Measurements from ENCODE around the gene ADAMTS14.

Gene ADAMTS14

GRCh38 chr10:70678250-70678635, 5.9 kb downstream of the ADAMTS14 start:
- no peak for TF ChIP-seq CTCF (IDR thresholded peaks at IDR 0.05; ENCODE audit: low read depth, low read length)
- H3K4me3 ChIP-seq (ENCODE audit: low read depth, low read length) = no peak overlapping the region

- TF ChIP-seq CTCF (IDR thresholded peaks at IDR 0.05; ENCODE audit: low read depth, low read length) = no peak
- H3K4me3 ChIP-seq (ENCODE audit: low read depth, low read length) = no peak overlapping the region
These were observed 6.6 kb downstream of the ADAMTS14 start for GRCh38 chr10:70678757-70679489.

DNA sequence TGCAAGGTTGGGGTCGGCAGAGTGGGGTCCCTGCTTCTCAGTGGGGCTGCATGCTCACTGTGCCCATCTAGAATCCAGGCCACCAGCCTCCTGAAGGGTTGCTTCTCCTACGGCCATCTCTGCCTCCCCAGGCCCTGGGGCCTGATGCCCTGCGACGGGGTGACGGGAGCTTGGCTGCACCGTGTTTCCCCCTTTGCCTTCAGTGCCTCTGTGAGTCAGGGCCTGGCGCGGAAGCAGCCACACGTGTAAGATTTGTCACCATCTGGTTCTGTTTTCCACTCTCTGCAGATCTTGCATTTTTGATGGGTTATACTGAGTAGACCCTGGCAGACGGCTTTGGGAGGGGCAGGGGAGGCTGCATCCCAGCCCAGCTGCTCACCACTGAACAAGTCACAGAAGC, 7.2 kb downstream of the ADAMTS14 start:
- TF ChIP-seq CTCF (IDR thresholded peaks at IDR 0.05; ENCODE audit: low read depth, low read length) = no peak
- H3K4me3 ChIP-seq (ENCODE audit: low read depth, low read length) = no peak overlapping the region

GRCh38 chr10:70680899-70681730, 8.8 kb downstream of the ADAMTS14 start:
- TF ChIP-seq CTCF (IDR thresholded peaks at IDR 0.05; ENCODE audit: low read depth, low read length) = no peak
- H3K4me3 ChIP-seq (ENCODE audit: low read depth, low read length) = no peak overlapping the region

DNA sequence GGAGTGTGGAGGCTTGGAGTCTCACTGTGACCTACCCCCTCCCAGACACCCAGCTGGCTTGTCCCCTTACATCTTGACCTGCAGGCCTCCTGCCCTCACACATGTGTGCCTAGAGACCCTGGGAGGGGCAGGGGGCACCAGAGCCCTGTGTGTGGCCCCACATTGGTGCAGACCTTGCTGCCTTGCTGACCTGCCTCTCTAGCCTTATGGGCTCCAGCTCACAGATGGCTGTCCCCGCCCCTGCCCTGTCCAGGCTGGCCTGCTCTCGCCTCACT, 9.4 kb downstream of the ADAMTS14 start:
- no peak overlapping the region for H3K4me3 ChIP-seq (ENCODE audit: low read depth, low read length)
- TF ChIP-seq CTCF (IDR thresholded peaks at IDR 0.05; ENCODE audit: low read depth, low read length) = no peak

DNA sequence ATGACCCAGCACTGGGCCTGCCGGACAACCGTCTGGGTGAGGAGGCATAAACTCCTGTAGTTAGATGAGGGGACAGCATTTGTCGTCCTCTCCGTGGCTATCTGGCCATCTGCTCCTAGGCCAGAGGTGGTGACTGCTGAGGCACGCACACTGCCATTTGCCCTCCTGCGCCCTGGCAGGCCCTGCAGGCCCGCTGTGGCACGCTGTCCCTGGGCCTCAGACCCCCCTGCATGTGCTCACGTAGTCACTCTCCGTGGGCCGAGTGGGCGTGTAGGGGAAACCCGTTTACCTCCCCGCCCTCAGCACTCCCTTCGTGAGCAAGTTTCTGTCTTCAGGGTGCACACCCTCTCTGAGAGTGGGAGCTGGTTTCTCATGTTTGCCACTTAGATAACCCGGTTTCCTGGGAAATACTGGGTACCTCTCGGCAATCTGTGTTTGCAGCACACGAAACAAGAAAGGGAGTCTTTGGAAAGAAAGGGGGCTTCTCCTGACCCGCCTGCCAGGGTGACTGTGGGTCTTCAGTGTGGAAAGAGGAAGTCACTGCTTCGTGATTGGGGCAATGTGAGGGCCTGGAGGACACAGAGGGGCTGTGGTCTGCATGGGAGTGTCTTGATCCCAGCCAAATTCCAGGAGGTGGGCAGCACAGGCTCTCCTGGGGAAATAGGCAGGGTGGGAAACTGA, 10.8 kb downstream of the ADAMTS14 start:
- TF ChIP-seq CTCF (IDR thresholded peaks at IDR 0.05; ENCODE audit: low read depth, low read length) = no peak
- H3K4me3 ChIP-seq (ENCODE audit: low read depth, low read length) = no peak overlapping the region

GRCh38 chr10:70683601-70683934, 11.3 kb downstream of the ADAMTS14 start:
- H3K4me3 ChIP-seq (ENCODE audit: low read depth, low read length) = no peak overlapping the region
- no peak for TF ChIP-seq CTCF (IDR thresholded peaks at IDR 0.05; ENCODE audit: low read depth, low read length)
